Mesothelial cell of epicardium (in vitro differentiated cells): Measurements from ENCODE around the gene ZNF560. TPM values are rescaled to one million over a fixed set of nuclear protein-coding genes. Genes with fewer than 3 reads are reported as not detected.
"Not testable (repeated sequence)": the region's sequence is repeated elsewhere in the genome, so short reads cannot be mapped to it uniquely, and the experiment has no call there.

ENCODE experiments used
- DNase-seq, 2 experiments: peaks; one replicate each; pipeline ENCODE4 v3.0.0; 2021; ENCODE audit warnings: low spot score in 2 of 2; ENCODE audit not compliant: unreplicated experiment in 2 of 2
- H3K27ac Mint-ChIP-seq: 2 replicates; pipeline ENCODE4 v1.8.0; 2021; ENCODE audit warnings: mixed read lengths
- H3K27me3 Mint-ChIP-seq: 2 replicates; pipeline ENCODE4 v1.8.0; 2021; ENCODE audit warnings: low read depth, mixed read lengths
- H3K36me3 Mint-ChIP-seq: 2 replicates; pipeline ENCODE4 v1.8.0; 2021; ENCODE audit warnings: mixed read lengths
- H3K4me1 Mint-ChIP-seq: 2 replicates; pipeline ENCODE4 v1.8.0; 2021; ENCODE audit warnings: mixed read lengths
- H3K4me3 Mint-ChIP-seq: 2 replicates; pipeline ENCODE4 v1.8.0; 2021; ENCODE audit warnings: mild to moderate bottlenecking, moderate library complexity, mixed read lengths
- H3K9me3 Mint-ChIP-seq: 2 replicates; pipeline ENCODE4 v1.8.0; 2021; ENCODE audit warnings: mixed read lengths
- total RNA-seq: library from RNA; stranded (reverse); gene quantifications from 3 replicates; pipeline ENCODE4 v1.2.1, GENCODE V29; 2021
- TF ChIP-seq, protein P1 (sequence below): fragments of 200-600 bp; sonication (generic); IDR thresholded peaks from one replicate; pipeline ENCODE4 v1.5.0; 2021; ENCODE audit warnings: antibody characterized with exemption; ENCODE audit not compliant: unreplicated experiment

The ZNF560 gene
- total RNA-seq, result not detected in 3 replicates

DNA sequence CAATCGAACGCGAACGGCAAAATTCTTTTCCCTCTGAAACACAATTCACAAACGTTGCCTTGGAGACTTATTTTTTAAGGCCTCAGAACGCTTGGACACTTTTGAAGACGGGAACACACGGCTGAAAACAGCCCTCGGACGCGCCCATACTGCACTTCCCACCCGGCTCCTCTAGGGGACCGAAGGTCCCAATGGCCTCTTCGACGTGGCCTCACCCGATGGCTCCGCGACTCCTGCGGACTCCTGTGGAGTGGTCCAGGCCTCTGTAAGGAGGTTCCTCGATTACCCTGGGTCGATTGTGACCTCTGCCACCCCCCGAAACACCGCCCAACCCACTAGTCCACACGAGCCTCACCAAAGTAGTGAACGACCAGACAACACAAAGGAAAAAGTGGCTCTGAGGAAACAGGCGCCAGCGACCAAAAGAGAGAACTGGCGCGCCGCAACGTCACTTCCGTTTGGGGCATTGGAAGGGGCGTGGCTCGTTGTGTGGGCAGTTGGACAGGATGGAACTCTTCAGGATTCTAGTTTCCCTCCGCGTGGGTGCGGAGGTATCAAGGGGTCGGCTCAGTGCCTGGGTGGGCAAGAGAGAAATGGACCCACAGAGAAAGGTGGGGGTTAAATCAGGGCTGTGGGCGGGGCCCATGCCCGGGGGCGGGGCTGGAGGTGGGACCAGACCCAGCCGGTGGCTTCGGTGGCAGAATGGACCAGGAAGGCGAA is at the start of gene ZNF560:
Gene ZNF560, minus strand, starts transcription at position 434 of the 720 bp plus-strand sequence. CDS start 23,303 bp downstream, outside the sequence.
- peaks cover 27% of the 10 kb centered on the region for H3K9me3 Mint-ChIP-seq
- TF ChIP-seq, protein P1, sequence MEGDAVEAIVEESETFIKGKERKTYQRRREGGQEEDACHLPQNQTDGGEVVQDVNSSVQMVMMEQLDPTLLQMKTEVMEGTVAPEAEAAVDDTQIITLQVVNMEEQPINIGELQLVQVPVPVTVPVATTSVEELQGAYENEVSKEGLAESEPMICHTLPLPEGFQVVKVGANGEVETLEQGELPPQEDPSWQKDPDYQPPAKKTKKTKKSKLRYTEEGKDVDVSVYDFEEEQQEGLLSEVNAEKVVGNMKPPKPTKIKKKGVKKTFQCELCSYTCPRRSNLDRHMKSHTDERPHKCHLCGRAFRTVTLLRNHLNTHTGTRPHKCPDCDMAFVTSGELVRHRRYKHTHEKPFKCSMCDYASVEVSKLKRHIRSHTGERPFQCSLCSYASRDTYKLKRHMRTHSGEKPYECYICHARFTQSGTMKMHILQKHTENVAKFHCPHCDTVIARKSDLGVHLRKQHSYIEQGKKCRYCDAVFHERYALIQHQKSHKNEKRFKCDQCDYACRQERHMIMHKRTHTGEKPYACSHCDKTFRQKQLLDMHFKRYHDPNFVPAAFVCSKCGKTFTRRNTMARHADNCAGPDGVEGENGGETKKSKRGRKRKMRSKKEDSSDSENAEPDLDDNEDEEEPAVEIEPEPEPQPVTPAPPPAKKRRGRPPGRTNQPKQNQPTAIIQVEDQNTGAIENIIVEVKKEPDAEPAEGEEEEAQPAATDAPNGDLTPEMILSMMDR, result peak; percentile 37
- H3K4me1 Mint-ChIP-seq, result no peaks in the 10 kb centered on the region
- H3K36me3 Mint-ChIP-seq, result peaks cover 4% of the 10 kb centered on the region
- H3K27me3 Mint-ChIP-seq, result no peaks in the 10 kb centered on the region
- H3K4me3 Mint-ChIP-seq, result no peak within 1 kb of the TSS
- no peak for DNase-seq
- H3K27ac Mint-ChIP-seq, result no peak within 1 kb of the TSS

DNA sequence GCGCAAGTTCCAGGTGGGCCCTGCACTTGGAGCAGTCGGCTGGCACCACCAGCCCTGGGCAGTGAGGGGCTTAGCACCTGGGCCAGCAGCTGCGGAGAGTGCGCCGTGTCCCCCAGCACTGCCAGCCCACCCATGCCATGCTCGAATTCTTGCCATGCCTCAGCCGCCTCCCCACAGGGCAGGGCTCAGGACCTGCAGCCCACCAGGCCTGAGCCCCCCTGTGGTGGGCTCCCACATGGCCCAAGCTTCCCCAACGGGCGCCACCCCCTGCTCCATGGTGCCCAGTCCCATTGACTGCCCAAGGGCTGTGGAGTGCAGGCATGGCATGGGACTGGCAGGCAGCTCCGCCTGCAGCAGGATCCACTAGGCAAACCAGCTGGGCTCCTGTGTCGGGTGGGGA is 49.5 kb upstream of the ZNF560 start:
- no peaks in the 10 kb centered on the region for H3K27me3 Mint-ChIP-seq
- peaks cover 18% of the 10 kb centered on the region for H3K9me3 Mint-ChIP-seq
- TF ChIP-seq, protein P1, result no peak
- no peak overlapping the region for H3K4me3 Mint-ChIP-seq
- H3K27ac Mint-ChIP-seq, result no peak overlapping the region
- H3K4me1 Mint-ChIP-seq, result no peaks in the 10 kb centered on the region
- H3K36me3 Mint-ChIP-seq, result peaks cover 22% of the 10 kb centered on the region
- no peak for DNase-seq

DNA sequence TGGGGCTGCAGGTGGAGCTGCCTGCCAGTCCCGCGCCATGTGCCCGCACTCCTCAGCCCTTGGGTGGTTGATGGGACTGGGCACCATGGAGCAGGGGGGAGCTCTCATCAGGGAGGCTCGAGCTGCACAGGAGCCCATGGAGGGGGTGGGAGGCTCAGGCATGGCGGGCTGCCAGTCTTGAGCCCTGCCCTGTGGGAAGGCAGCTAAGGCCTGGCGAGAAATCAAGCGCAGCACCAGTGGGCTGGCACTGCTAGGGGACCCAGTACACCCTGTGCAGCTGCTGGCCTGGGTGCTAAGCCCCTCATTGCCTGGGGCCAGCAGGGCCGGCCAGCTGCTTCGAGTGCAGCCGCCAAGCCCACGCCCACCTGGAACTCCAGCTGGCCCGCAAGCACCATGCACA is 42.9 kb upstream of the ZNF560 start:
- not testable (repeated sequence) for H3K4me3 Mint-ChIP-seq, H3K27ac Mint-ChIP-seq, DNase-seq, H3K27me3 Mint-ChIP-seq
- Mint-ChIP-seq H3K4me1 (peaks cover 11% of the 10 kb centered on the region), H3K36me3 (peaks cover 26% of the 10 kb centered on the region), H3K9me3 (peaks cover 22% of the 10 kb centered on the region)

DNA sequence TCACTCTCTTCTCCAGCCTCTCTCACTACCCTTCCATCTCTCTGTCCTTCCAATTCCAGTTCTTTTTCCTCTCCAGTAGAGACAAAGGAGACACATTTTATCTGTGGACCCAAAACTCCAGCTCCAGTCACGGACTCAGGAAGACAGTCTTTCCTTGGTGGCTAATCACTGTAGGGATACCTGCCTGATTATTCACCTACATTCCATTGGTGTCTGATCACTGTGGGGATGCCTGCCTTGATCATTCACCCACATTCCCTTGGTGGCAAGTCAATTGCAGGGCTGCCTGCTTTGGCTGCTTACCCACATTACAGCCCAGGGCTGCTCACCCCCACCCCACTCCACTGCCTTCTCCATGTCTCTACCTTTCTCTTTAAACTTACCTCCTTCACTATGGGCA is 41.5 kb upstream of the ZNF560 start:
- Mint-ChIP-seq H3K9me3 (peaks cover 35% of the 10 kb centered on the region), H3K36me3 (peaks cover 39% of the 10 kb centered on the region), H3K27ac (peak overlapping the region; percentile 100), H3K4me3 (peak overlapping the region; percentile 98), H3K4me1 (peaks cover 11% of the 10 kb centered on the region)
- DNase-seq, H3K27me3 Mint-ChIP-seq: not testable (repeated sequence)

DNA sequence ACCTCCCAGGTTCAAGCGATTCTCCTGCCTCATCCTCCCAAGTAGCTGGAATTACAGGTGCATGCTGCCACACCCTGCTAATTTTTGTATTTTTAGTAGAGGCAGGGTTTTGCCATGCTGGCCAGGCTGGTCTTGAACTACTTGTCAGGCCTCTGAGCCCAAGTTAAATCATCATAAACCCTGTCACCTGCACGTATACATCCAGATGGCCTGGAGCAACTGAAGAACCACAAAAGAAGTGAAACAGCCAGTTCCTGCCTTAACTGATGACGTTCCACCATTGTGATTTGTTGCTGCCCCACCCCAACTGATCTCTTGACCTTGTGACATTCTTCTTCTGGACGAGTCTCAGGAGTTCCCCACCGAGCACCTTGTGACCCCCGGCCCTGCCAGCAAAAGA is 40.8 kb upstream of the ZNF560 start:
- Mint-ChIP-seq H3K36me3 (peaks cover 46% of the 10 kb centered on the region), H3K27ac (peak overlapping the region; percentile 100), H3K4me1 (peaks cover 11% of the 10 kb centered on the region), H3K9me3 (peaks cover 35% of the 10 kb centered on the region), H3K4me3 (peak overlapping the region; percentile 98)
- not testable (repeated sequence) for DNase-seq, H3K27me3 Mint-ChIP-seq

DNA sequence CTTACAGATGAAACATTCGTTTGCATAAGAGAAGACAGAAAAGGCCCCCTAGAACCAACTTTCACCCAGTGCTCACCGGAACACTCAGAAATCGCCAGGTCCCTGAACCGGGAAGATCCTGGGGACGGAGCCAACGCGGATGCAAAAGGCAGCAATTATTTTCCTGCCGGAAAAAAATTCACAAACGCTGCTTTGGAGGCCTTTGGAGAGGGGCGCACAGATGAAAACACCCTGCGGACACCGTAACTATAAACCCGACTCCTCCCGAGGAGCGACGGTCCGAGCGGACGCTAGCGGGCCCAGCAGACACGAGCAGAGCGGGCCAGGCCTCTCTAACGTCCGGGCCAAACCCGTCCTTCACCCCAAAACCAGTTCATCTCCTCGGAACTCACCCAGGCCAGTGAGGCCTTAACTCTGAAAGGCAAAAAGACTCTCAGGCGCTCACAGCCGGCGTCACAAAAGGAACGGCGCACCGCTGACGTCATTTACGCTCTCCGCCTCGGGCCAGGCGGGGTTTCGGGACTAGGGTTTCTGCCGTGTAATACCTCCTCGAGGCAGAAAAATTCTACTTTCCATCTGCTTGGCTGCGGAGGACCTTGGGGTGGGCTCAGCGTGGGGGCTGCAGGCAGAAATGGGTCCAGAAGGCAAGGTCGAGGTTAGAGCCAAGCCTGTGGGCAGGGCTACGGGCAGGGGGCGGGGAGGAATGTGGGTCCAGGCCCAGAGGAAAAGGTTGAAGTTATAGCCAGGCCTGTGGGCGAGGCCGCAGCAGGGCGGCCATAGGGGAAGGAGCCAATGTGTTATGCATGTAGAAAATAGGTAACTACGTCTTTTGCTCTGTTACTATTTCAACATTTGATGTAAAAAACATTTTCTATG is 40.0 kb upstream of the ZNF560 start, which contains the start of gene ZNF426:
Gene ZNF426, minus strand, starts transcription at position 463 of the 876 bp plus-strand sequence. CDS start 2,413 bp downstream, outside the sequence.
- H3K27me3 Mint-ChIP-seq, result no peaks in the 10 kb centered on the region
- H3K9me3 Mint-ChIP-seq, result peaks cover 42% of the 10 kb centered on the region
- peak within 1 kb of the TSS; percentile 98 for H3K4me3 Mint-ChIP-seq
- TF ChIP-seq, protein P1, result no peak
- peaks cover 11% of the 10 kb centered on the region for H3K4me1 Mint-ChIP-seq
- H3K27ac Mint-ChIP-seq, result peak within 1 kb of the TSS; percentile 100
- DNase-seq, result peak; percentile 69 to 88
- H3K36me3 Mint-ChIP-seq, result peaks cover 54% of the 10 kb centered on the region

DNA sequence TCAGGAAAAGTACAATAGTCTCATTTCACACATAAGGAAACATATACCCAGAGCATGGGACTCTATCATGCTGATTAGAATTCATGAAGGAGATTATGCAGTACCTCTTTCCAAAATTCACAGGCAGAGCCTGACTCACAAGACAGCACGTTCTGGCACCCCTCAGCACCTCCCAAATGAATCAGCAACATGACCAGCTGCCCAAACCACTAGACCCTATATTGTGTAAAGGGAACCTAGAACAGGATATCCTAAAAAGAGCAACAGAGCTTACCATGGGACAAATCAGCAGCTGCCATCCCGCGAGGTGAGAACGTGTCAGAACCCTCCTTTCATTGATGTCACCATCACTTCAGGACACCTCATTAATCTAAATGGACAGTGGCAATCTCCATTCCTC is 37.5 kb upstream of the ZNF560 start:
- no peaks in the 10 kb centered on the region for H3K27me3 Mint-ChIP-seq
- peaks cover 11% of the 10 kb centered on the region for H3K4me1 Mint-ChIP-seq
- peak overlapping the region; percentile 28 for H3K4me3 Mint-ChIP-seq
- TF ChIP-seq, protein P1, result no peak
- peaks cover 78% of the 10 kb centered on the region for H3K36me3 Mint-ChIP-seq
- H3K27ac Mint-ChIP-seq, result no peak overlapping the region
- no peak for DNase-seq
- H3K9me3 Mint-ChIP-seq, result peaks cover 59% of the 10 kb centered on the region
